WTC11 (cell line): ENCODE measurements around the gene ATG5. TPM values are rescaled to one million over a fixed set of nuclear protein-coding genes. Genes with fewer than 3 reads are reported as not detected.

ENCODE experiments used
- ATAC-seq: fragments of 200-7000 bp; cut with Tn5 transposase; 2 replicates; pipeline ENCODE4 v1.10.0; 2021; ENCODE audit warnings: mild to moderate bottlenecking, moderate library complexity
- CTCF ChIA-PET: fragments of 300-600 bp; sonication (Branson Sonifier 250); formaldehyde crosslinking; loops from one replicate; lab custom pipeline; 2021; ENCODE audit warnings: antibody characterized with exemption; lab: Charles Lee
- POLR2A ChIA-PET: fragments of 350-600 bp; sonication (Branson Sonifier 250); formaldehyde crosslinking; loops from one replicate; lab custom pipeline; 2021; ENCODE audit warnings: antibody characterized with exemption; lab: Charles Lee
- DNase-seq: peaks from one replicate; pipeline ENCODE4 v3.0.0; 2021; ENCODE audit warnings: low spot score
- H3K27ac Mint-ChIP-seq: 2 replicates; pipeline ENCODE4 v1.8.0; 2021; ENCODE audit warnings: mixed read lengths
- H3K27me3 Mint-ChIP-seq: 2 replicates; pipeline ENCODE4 v1.8.0; 2021; ENCODE audit warnings: low read depth, mild to moderate bottlenecking, moderate library complexity, mixed read lengths
- H3K36me3 Mint-ChIP-seq: 2 replicates; pipeline ENCODE4 v1.8.0; 2021; ENCODE audit warnings: mixed read lengths
- H3K4me1 Mint-ChIP-seq: 2 replicates; pipeline ENCODE4 v1.8.0; 2022; ENCODE audit warnings: mixed read lengths
- H3K4me3 Mint-ChIP-seq: 2 replicates; pipeline ENCODE4 v1.8.0; 2021; ENCODE audit warnings: mild to moderate bottlenecking, moderate library complexity, mixed read lengths
- H3K9me3 Mint-ChIP-seq: 2 replicates; pipeline ENCODE4 v1.8.0; 2021; ENCODE audit warnings: mixed read lengths
- CREM ChIP-seq: sonication (generic); formaldehyde crosslinking; IDR thresholded peaks from 2 replicates; pipeline ENCODE4 v1.8.1; 2022; ENCODE audit warnings: mild to moderate bottlenecking, missing genetic modification reagents, moderate library complexity
- IRF2 ChIP-seq: sonication (generic); formaldehyde crosslinking; IDR thresholded peaks from 2 replicates; pipeline ENCODE4 v1.8.0; 2022; ENCODE audit warnings: low read depth, missing genetic modification reagents, borderline replicate concordance
- JUN ChIP-seq: sonication (generic); formaldehyde crosslinking; IDR thresholded peaks from 2 replicates; pipeline ENCODE4 v1.8.0; 2023; ENCODE audit warnings: mild to moderate bottlenecking, missing genetic modification reagents
- NFE2L1 ChIP-seq: sonication (generic); formaldehyde crosslinking; IDR thresholded peaks from 2 replicates; pipeline ENCODE4 v1.8.1; 2023; ENCODE audit warnings: missing genetic modification reagents
- NFYB ChIP-seq: sonication (generic); formaldehyde crosslinking; conservative IDR thresholded peaks from 2 replicates; pipeline ENCODE4 v1.8.0; 2022; ENCODE audit warnings: low read depth, missing genetic modification reagents
- NR2C2 ChIP-seq: sonication (generic); formaldehyde crosslinking; IDR thresholded peaks from 2 replicates; pipeline ENCODE4 v1.8.0; 2022; ENCODE audit warnings: mild to moderate bottlenecking, missing genetic modification reagents
- OVOL2 ChIP-seq: fragments of 250-450 bp; sonication (Bioruptor Pico); IDR thresholded peaks from 2 replicates; pipeline ENCODE4 v1.9.0; 2021; ENCODE audit warnings: mild to moderate bottlenecking, borderline replicate concordance
- SMAD4 ChIP-seq: sonication (generic); formaldehyde crosslinking; IDR thresholded peaks from 2 replicates; pipeline ENCODE4 v1.8.0; 2022; ENCODE audit warnings: mild to moderate bottlenecking, missing genetic modification reagents
- ZNF396 ChIP-seq: fragments of 250-450 bp; sonication (Bioruptor Pico); IDR thresholded peaks from 2 replicates; pipeline ENCODE4 v1.8.0; 2021; ENCODE audit warnings: mild to moderate bottlenecking, moderate library complexity, borderline replicate concordance
- total RNA-seq: library from RNA; stranded (reverse); gene quantifications from 3 replicates; pipeline ENCODE4 v1.2.3, GENCODE V29; 2021
- TF ChIP-seq, protein P1 (sequence below): sonication (generic); formaldehyde crosslinking; IDR thresholded peaks from 2 replicates; pipeline ENCODE4 v1.8.1; 2022; ENCODE audit warnings: mild to moderate bottlenecking, moderate library complexity, missing genetic modification reagents
- TF ChIP-seq, protein P2 (sequence below): sonication (generic); formaldehyde crosslinking; IDR thresholded peaks from 2 replicates; pipeline ENCODE4 v1.8.1; 2023; ENCODE audit warnings: mild to moderate bottlenecking, missing genetic modification reagents, moderate library complexity
- TF ChIP-seq, protein P3 (sequence below): sonication (generic); formaldehyde crosslinking; IDR thresholded peaks from 2 replicates; pipeline ENCODE4 v1.8.0; 2023; ENCODE audit warnings: missing genetic modification reagents
- TF ChIP-seq, protein P4 (sequence below): sonication (generic); formaldehyde crosslinking; IDR thresholded peaks from 2 replicates; pipeline ENCODE4 v1.8.0; 2022; ENCODE audit warnings: mild to moderate bottlenecking, missing genetic modification reagents
- TF ChIP-seq, protein P5 (sequence below): fragments of 200-600 bp; IDR thresholded peaks from 2 replicates; pipeline ENCODE4 v1.8.0; 2022; ENCODE audit warnings: antibody characterized with exemption
- TF ChIP-seq, protein P6 (sequence below): sonication (generic); formaldehyde crosslinking; IDR thresholded peaks from 2 replicates; pipeline ENCODE4 v1.8.1; 2023; ENCODE audit warnings: mild to moderate bottlenecking, missing genetic modification reagents

Gene ATG5
- total RNA-seq, 1 experiment from 2014 or later, result 32.6 TPM

DNA sequence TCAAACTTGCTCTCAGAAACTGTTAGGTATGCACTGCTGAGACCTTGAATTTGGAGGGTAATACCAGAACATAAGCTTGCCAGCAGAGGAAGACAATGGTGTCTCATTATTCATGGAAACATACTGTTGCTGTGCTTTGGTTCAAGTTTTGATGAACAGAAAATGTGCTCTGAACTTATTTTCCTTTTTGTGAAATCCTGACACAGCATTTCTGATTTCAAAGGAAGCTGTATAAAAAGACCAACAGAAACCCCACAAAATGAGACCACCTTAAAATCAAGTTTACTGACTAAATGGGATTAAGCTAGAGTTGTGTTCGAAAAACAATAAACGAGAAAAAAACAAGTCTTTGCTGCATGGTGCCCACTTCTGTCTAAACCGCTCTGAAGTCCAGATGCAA lies 169.1 kb downstream of the ATG5 start:
- Mint-ChIP-seq H3K4me1 (peaks cover 30% of the 10 kb centered on the region), H3K36me3 (no peaks in the 10 kb centered on the region), H3K27me3 (no peaks in the 10 kb centered on the region), H3K9me3 (no peaks in the 10 kb centered on the region; the same call in 1 of the 2 replicates), H3K27ac (no peak overlapping the region)
- CTCF ChIA-PET, result interaction anchor here (2.2 kb wide), 1 partner anchor 16 kb away, joined by 7 read pairs; no protein-coding TSS in a partner anchor
- ATAC-seq, result no peak
- POLR2A ChIA-PET, result interaction anchor here (0.6 kb wide), 1 partner anchor 450 kb away, joined by 3 read pairs; no protein-coding TSS in a partner anchor
- no peak for DNase-seq
- no peak for TF ChIP-seq NR2C2 (CRISPR knock-in tag)
- TF ChIP-seq, protein P1, sequence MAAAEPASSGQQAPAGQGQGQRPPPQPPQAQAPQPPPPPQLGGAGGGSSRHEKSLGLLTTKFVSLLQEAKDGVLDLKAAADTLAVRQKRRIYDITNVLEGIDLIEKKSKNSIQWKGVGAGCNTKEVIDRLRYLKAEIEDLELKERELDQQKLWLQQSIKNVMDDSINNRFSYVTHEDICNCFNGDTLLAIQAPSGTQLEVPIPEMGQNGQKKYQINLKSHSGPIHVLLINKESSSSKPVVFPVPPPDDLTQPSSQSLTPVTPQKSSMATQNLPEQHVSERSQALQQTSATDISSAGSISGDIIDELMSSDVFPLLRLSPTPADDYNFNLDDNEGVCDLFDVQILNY (CRISPR knock-in tag), result no peak
- TF ChIP-seq, all 79 proteins: peak for 0
- H3K4me3 Mint-ChIP-seq, result no peak overlapping the region

DNA sequence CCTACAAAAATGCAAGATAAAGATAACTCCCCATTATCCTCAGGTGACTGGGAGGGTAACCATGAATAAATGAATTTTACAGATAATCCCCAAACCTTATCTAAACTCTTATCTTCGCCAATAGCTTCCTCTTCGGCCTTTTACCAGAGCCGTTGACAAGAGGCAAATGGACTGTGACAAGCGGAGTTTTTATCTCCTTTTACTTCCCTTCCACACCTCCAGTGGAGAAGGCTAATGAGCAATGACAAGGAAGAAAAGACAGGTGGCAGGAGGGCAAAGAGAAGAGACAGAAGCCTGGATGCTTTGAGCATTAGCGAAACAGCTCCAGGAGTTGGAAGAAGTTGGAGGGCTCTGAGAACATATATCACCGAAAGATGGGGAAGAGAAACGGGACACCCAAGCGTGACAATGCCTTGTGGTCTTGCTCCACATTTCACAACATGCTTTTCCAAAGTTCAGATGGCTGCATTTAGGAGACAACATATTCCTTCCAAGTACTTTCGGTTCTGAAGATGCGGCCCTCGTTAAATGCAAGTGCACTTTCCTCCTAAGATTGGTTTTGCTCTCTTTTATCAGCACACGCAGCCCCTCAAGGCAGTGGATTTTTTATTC lies 170.2 kb downstream of the ATG5 start:
- no peaks in the 10 kb centered on the region; the same call in 1 of the 2 replicates for H3K9me3 Mint-ChIP-seq
- no peaks in the 10 kb centered on the region for H3K27me3 Mint-ChIP-seq
- DNase-seq (no peak), ATAC-seq (peak; percentile 40)
- peaks cover 30% of the 10 kb centered on the region for H3K4me1 Mint-ChIP-seq
- no peak overlapping the region; the same call in 1 of the 2 replicates for H3K27ac Mint-ChIP-seq
- TF ChIP-seq NFYB (CRISPR knock-in tag), result no peak
- no peak for TF ChIP-seq IRF2
- TF ChIP-seq, protein P2, sequence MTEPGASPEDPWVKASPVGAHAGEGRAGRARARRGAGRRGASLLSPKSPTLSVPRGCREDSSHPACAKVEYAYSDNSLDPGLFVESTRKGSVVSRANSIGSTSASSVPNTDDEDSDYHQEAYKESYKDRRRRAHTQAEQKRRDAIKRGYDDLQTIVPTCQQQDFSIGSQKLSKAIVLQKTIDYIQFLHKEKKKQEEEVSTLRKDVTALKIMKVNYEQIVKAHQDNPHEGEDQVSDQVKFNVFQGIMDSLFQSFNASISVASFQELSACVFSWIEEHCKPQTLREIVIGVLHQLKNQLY, result no peak
- TF ChIP-seq, protein P3, sequence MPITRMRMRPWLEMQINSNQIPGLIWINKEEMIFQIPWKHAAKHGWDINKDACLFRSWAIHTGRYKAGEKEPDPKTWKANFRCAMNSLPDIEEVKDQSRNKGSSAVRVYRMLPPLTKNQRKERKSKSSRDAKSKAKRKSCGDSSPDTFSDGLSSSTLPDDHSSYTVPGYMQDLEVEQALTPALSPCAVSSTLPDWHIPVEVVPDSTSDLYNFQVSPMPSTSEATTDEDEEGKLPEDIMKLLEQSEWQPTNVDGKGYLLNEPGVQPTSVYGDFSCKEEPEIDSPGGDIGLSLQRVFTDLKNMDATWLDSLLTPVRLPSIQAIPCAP (CRISPR knock-in tag), result no peak
- no peak for TF ChIP-seq JUN
- TF ChIP-seq, protein P4, sequence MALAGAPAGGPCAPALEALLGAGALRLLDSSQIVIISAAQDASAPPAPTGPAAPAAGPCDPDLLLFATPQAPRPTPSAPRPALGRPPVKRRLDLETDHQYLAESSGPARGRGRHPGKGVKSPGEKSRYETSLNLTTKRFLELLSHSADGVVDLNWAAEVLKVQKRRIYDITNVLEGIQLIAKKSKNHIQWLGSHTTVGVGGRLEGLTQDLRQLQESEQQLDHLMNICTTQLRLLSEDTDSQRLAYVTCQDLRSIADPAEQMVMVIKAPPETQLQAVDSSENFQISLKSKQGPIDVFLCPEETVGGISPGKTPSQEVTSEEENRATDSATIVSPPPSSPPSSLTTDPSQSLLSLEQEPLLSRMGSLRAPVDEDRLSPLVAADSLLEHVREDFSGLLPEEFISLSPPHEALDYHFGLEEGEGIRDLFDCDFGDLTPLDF (CRISPR knock-in tag), result no peak
- TF ChIP-seq SMAD4 (CRISPR knock-in tag), result no peak
- TF ChIP-seq, protein P1 (CRISPR knock-in tag), result no peak
- no peak for TF ChIP-seq OVOL2 (CRISPR knock-in tag)
- TF ChIP-seq NFE2L1, result no peak
- TF ChIP-seq ZNF396 (CRISPR knock-in tag), result no peak
- H3K4me3 Mint-ChIP-seq, result no peak overlapping the region
- CTCF ChIA-PET, result interaction anchor here (0.9 to 2.2 kb wide), 10 partner anchors 8 to 205 kb away, joined by 3 to 7 read pairs (median 4); partner anchors contain the start of gene CRYBG1
- POLR2A ChIA-PET, result no interaction called here
- H3K36me3 Mint-ChIP-seq, result no peaks in the 10 kb centered on the region

DNA sequence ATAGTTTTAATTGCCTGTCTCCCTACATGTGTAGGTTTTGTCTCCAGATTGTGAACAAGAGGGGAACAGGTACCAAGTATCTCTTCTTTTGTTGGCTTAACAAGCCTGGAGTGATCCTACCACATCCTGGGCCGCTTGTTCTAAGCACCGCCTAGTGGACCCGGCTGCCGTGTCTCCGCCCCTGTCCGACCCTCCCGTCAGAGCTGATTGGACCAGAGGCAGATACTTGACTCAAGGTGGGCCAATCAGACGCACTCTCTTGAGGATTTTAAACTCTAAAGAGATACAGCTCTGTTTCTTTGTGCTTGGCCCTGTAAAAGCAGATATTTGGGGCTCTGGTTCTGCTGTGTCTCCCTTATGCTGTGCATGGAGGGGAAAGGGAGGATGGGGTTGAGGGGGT lies 171.2 kb downstream of the ATG5 start:
- Mint-ChIP-seq H3K9me3 (no peaks in the 10 kb centered on the region; the same call in 1 of the 2 replicates), H3K4me1 (peaks cover 30% of the 10 kb centered on the region), H3K36me3 (no peaks in the 10 kb centered on the region), H3K4me3 (no peak overlapping the region), H3K27ac (no peak overlapping the region), H3K27me3 (no peaks in the 10 kb centered on the region)
- peak; percentile 90 for ATAC-seq
- TF ChIP-seq NFYB (CRISPR knock-in tag), result peak; percentile 77
- TF ChIP-seq, protein P5, sequence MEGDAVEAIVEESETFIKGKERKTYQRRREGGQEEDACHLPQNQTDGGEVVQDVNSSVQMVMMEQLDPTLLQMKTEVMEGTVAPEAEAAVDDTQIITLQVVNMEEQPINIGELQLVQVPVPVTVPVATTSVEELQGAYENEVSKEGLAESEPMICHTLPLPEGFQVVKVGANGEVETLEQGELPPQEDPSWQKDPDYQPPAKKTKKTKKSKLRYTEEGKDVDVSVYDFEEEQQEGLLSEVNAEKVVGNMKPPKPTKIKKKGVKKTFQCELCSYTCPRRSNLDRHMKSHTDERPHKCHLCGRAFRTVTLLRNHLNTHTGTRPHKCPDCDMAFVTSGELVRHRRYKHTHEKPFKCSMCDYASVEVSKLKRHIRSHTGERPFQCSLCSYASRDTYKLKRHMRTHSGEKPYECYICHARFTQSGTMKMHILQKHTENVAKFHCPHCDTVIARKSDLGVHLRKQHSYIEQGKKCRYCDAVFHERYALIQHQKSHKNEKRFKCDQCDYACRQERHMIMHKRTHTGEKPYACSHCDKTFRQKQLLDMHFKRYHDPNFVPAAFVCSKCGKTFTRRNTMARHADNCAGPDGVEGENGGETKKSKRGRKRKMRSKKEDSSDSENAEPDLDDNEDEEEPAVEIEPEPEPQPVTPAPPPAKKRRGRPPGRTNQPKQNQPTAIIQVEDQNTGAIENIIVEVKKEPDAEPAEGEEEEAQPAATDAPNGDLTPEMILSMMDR, result no peak
- no peak for TF ChIP-seq CREM (CRISPR knock-in tag)
- TF ChIP-seq, protein P6, sequence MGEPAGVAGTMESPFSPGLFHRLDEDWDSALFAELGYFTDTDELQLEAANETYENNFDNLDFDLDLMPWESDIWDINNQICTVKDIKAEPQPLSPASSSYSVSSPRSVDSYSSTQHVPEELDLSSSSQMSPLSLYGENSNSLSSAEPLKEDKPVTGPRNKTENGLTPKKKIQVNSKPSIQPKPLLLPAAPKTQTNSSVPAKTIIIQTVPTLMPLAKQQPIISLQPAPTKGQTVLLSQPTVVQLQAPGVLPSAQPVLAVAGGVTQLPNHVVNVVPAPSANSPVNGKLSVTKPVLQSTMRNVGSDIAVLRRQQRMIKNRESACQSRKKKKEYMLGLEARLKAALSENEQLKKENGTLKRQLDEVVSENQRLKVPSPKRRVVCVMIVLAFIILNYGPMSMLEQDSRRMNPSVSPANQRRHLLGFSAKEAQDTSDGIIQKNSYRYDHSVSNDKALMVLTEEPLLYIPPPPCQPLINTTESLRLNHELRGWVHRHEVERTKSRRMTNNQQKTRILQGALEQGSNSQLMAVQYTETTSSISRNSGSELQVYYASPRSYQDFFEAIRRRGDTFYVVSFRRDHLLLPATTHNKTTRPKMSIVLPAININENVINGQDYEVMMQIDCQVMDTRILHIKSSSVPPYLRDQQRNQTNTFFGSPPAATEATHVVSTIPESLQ (CRISPR knock-in tag), result no peak
- DNase-seq, result peak; percentile 39
- CTCF ChIA-PET, result interaction anchor here (0.7 to 1.6 kb wide), 9 partner anchors 8 to 319 kb away, joined by 3 to 6 read pairs (median 4); partner anchors contain the start of gene CRYBG1
- POLR2A ChIA-PET, result no interaction called here
